Activated T-cell treated with anti-CD3 and anti-CD28 coated beads for 48 hours (primary cell): ENCODE measurements around the gene RASSF1.
"Not testable (repeated sequence)": the region's sequence is repeated elsewhere in the genome, so short reads cannot be mapped to it uniquely, and the experiment has no call there.

Source experiments
- DNase-seq: peaks from one replicate; pipeline ENCODE4 v3.0.0-alpha.2; 2020; ENCODE audit warnings: low read depth

Gene RASSF1

DNA sequence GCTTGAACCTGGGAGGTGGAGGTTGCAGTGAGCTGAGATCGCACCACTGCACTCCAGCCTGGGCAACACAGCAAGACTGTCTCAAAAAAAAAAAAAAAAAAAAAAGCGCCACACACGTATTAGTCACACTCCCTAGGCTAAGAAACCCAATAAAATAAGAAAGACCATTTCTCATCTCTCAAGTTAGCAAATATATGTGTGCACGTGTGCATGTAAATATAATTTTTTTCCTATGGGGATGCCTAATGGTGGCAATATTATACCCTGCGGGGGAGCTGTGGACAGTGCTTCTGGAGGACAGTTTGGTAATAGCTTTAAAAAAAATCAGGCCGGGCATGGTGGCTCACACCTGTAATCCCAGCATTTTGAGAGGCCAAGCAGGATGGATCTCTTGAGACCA, 56.5 kb downstream of the RASSF1 start:
- DNase-seq: not testable (repeated sequence)
